K562 (cell line): ENCODE results near the gene CCL27. TPM values are rescaled to one million over a fixed set of nuclear protein-coding genes. Genes with fewer than 3 reads are reported as not detected.

Experiments
- ARID4B ChIP-seq: sonication (generic); formaldehyde crosslinking; IDR thresholded peaks from 2 replicates; pipeline ENCODE4 v1.8.0; 2022; ENCODE audit warnings: mild to moderate bottlenecking, missing genetic modification reagents
- CCNT2 ChIP-seq: IDR thresholded peaks from 2 replicates; pipeline ENCODE4 v1.6.1; 2011; ENCODE audit warnings: borderline replicate concordance, low read depth, mild to moderate bottlenecking, moderate library complexity, mixed read lengths, low read length; ENCODE audit not compliant: insufficient read length; ENCODE audit errors: extremely low read depth
- E2F1 ChIP-seq: sonication (generic); formaldehyde crosslinking; IDR thresholded peaks from 2 replicates; pipeline ENCODE4 v1.8.1; 2023; ENCODE audit warnings: mild to moderate bottlenecking, missing genetic modification reagents, moderate library complexity
- E2F8 ChIP-seq: fragments of 450-650 bp; IDR thresholded peaks from 2 replicates; pipeline ENCODE4 v1.7.1; 2018; ENCODE audit warnings: mild to moderate bottlenecking, low read depth; ENCODE audit not compliant: partially characterized antibody
- FOXK1 ChIP-seq: sonication (generic); formaldehyde crosslinking; IDR thresholded peaks from 2 replicates; pipeline ENCODE4 v1.8.0; 2022; ENCODE audit warnings: missing genetic modification reagents, mild to moderate bottlenecking, borderline replicate concordance
- FOXP4 ChIP-seq: sonication (generic); formaldehyde crosslinking; IDR thresholded peaks from 2 replicates; pipeline ENCODE4 v1.8.0; 2022; ENCODE audit warnings: mild to moderate bottlenecking, missing genetic modification reagents, borderline replicate concordance
- HDAC8 ChIP-seq: fragments of 450-650 bp; IDR thresholded peaks from 2 replicates; pipeline ENCODE4 v1.6.1; 2016; ENCODE audit warnings: mild to moderate bottlenecking, missing genetic modification characterization, moderate library complexity, missing compliant biosample characterization
- HNRNPL ChIP-seq: fragments of 200-400 bp; formaldehyde crosslinking; IDR thresholded peaks from 2 replicates; pipeline ENCODE4 v1.6.1; 2017; ENCODE audit warnings: low read depth, mild to moderate bottlenecking, low read length
- HNRNPLL ChIP-seq: fragments of 200-400 bp; formaldehyde crosslinking; IDR thresholded peaks from 2 replicates; pipeline ENCODE4 v1.6.1; 2017; ENCODE audit warnings: low read length, low read depth, mild to moderate bottlenecking; ENCODE audit not compliant: poor library complexity, severe bottlenecking
- JUND ChIP-seq, 2 experiments: IDR thresholded peaks; 2 replicates in 1 of 2; 3 replicates in 1 of 2; pipeline ENCODE4 v1.6.1; 2011; ENCODE audit warnings: borderline replicate concordance in 2 of 2, low read depth in 2 of 2, low read length in 2 of 2, improper control_type of control experiment in 1 of 2, missing biosample characterization in 1 of 2, missing genetic modification characterization in 1 of 2, missing genetic modification reagents in 1 of 2
- POLR2G ChIP-seq: fragments of 200-400 bp; formaldehyde crosslinking; IDR thresholded peaks from 2 replicates; pipeline ENCODE4 v1.6.1; 2017; ENCODE audit warnings: low read depth, mild to moderate bottlenecking, antibody characterized with exemption, low read length, moderate library complexity
- RBFOX2 ChIP-seq: fragments of 200-400 bp; formaldehyde crosslinking; IDR thresholded peaks from 2 replicates; pipeline ENCODE4 v1.6.1; 2017; ENCODE audit warnings: low read depth, mild to moderate bottlenecking, low read length, moderate library complexity
- WHSC1 ChIP-seq: IDR thresholded peaks from one replicate; pipeline ENCODE4 v1.6.1; 2012; ENCODE audit warnings: low read length, control low read depth, inconsistent platforms
- ZNF24 ChIP-seq: fragments of 450-650 bp; IDR thresholded peaks from 2 replicates; pipeline ENCODE4 v1.6.1; 2016
- ZNF347 ChIP-seq: fragments of 450-650 bp; formaldehyde crosslinking; IDR thresholded peaks from 2 replicates; pipeline ENCODE4 v1.4.0; 2020; ENCODE audit warnings: low read depth, mild to moderate bottlenecking, moderate library complexity
- polyA plus RNA-seq, 8 experiments: library from polyadenylated mRNA; depleted of rRNA in 4 of 8; stranded (reverse) in 5 of 8; unstranded in 3 of 8; fragments of >200 nt; fragmentation: Nextera tagmentation in 2 of 8; fragmentation: Illumina TruSeq in 1 of 8; extraction: Ambion mirVana in 2 of 8; extraction: Trizol in 1 of 8; gene quantifications; 2 replicates each; pipeline versions ENCODE4 v1.2.1 to v1.2.3, GENCODE V29; 2011 to 2014; ENCODE audit warnings: inconsistent platforms in 1 of 8, missing spikeins in 1 of 8
- total RNA-seq, 7 experiments: library from RNA; depleted of rRNA in 6 of 7; stranded (reverse); fragments of >200 nt in 6 of 7; fragmentation: Illumina TruSeq in 2 of 7; extraction: Trizol in 2 of 7; gene quantifications; 2 replicates each; pipeline versions ENCODE4 v1.2.1 to v1.2.3, GENCODE V29; 2011 to 2021; ENCODE audit warnings: low replicate concordance in 1 of 7

CCL27 gene
- total and polyA plus RNA-seq, 9 of the 15 experiments (the other 6 are each of a cell fraction or from before 2014, with no cell fraction given) = 0.10 to 0.53 (median 0.27) TPM; not detected in 5

- TF ChIP-seq E2F8 (no peak), JUND (IDR thresholded peaks at IDR 0.05; ENCODE audit: borderline replicate concordance, low read depth, low read length) (peak; percentile 73), JUND (tag; IDR thresholded peaks at IDR 0.05; ENCODE audit: borderline replicate concordance, low read depth, low read length) (no peak), HNRNPL (peak; percentile 93), WHSC1 (no peak), ZNF24 (no peak), ZNF347 (CRISPR knock-in tag) (no peak), HNRNPLL (peak; percentile 94), POLR2G (peak; percentile 85), FOXP4 (CRISPR knock-in tag) (no peak), RBFOX2 (peak; percentile 82), HDAC8 (tag) (no peak), ARID4B (CRISPR knock-in tag) (no peak), E2F1 (CRISPR knock-in tag) (no peak), CCNT2 (no peak), FOXK1 (CRISPR knock-in tag) (no peak)
These were observed 24.9 kb downstream of the CCL27 start, which contains the start of gene SIGMAR1 (continued) for GRCh38 chr9:34637356-34638137.
